NCI-H510A treated with DMSO at 0.1 percent for 48 hours (cell line): ENCODE measurements around the gene SESTD1.

ENCODE experiments used
- DNase-seq: peaks from one replicate; lab custom pipeline; 2025; lab: John Stamatoyannopoulos, UW

Gene SESTD1, protein sequence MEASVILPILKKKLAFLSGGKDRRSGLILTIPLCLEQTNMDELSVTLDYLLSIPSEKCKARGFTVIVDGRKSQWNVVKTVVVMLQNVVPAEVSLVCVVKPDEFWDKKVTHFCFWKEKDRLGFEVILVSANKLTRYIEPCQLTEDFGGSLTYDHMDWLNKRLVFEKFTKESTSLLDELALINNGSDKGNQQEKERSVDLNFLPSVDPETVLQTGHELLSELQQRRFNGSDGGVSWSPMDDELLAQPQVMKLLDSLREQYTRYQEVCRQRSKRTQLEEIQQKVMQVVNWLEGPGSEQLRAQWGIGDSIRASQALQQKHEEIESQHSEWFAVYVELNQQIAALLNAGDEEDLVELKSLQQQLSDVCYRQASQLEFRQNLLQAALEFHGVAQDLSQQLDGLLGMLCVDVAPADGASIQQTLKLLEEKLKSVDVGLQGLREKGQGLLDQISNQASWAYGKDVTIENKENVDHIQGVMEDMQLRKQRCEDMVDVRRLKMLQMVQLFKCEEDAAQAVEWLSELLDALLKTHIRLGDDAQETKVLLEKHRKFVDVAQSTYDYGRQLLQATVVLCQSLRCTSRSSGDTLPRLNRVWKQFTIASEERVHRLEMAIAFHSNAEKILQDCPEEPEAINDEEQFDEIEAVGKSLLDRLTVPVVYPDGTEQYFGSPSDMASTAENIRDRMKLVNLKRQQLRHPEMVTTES

DNA sequence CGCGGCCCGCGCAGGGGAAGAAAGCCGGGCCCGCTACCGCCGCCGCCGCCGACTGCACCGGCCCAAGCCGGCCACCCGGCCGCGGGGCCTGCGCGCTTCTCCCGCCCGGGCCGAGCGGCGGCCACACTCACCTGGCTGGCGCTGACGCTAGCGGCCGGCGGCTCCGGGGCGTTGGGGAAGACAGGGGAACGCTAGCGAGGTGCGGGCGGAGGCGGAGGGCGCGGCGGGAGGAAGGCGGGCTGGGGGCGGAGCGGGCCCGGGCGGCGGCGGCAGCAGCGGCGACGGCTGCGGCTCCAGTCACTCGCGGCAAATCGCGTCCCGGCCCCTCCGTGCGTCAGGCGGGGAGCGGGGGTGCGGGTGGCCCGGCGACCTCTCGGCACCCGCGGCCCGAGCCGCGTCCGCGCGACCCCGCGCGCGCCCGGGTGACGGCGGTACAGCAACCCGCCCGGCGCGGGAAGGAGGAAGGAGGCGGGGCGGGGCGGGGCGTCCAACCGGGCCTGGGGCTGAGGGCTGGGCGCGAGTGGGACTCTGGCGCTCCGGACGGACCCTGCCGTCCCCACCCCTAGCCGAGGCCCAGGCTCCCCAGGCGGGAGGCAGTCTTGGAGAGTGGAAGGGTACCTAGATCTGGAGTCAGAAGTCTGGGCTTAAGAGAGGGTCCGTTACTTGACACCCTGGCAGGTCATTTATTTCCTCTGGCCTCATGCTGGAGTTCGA lies at the start of gene SESTD1:
Gene SESTD1 (minus strand): TSS at position 465 of the 714 bp plus-strand sequence. CDS start 72,991 bp downstream, outside the sequence.
- peak; percentile 91 for DNase-seq

DNA sequence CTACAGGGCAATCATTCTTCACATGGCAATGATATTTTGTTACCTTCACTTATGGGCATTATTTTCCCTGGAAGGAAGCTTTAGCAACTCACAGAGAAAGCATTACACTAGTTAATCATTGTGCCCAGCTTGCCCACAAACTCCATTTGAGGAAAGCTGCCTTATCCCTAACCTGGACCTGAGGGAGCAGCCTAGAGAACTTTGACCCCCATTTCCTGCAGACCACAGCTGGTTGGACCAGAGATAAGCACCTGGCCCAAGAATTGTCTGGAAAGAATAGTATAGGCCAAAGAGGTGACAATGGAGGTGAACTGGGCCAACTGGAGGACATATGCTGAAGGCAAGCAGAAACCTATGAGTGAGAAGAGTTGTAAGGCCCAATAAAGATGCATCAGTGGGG lies 48.4 kb upstream of the SESTD1 start:
- DNase-seq = no peak

DNA sequence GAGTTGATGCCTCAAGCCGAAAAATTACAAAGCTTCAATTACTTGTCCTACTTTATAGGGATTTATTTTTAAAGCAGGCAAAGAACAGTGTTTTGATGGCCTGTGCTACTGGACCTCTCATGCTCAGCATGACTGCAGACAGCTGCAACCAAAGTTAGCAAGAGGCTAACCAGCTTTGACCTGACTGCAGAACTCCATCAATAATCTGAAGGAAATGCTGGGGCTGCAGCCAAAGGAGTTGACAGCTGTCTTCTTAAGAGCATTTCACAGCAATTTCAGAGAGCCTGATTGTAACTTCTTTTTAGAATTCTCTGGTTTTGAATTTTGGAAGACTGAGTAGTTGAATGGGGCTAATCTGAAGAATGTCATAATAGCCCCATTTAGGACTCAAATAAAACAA lies 46.5 kb upstream of the SESTD1 start:
- DNase-seq = no peak

DNA sequence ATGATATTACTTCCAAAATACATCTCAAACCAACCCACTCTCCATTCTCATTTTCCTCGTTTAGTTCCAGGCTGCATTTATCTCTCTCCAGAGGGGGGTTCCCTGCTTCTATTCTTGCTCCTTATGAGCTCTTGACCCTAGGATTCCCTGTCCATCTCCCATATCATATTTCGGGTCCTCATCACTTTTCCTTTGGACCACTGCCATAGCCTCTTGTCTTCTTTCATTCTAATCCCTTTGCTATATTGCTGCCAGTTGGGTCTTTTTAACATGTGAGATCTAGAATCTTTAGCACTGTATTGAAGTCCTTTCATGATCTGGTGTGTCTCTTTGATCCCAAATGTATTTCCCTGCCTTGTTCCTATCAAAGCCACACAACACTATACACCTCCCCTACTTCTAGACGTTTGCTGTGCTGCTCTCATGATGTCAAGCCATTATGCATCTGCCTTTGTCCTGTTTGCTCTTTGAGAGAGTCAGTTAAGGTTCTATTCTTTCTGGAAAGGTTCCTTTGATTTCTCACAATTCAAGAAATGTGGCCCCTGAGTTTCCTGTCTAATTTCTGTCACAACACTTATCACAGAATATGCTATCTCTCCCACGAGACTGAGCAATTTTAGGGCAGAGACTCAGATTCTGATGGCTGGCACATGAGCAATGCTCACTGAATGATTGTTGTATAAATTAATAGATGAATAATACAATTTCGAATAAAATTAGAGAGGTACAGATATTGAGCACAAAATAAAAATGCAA lies 43.2 kb upstream of the SESTD1 start:
- no peak for DNase-seq

DNA sequence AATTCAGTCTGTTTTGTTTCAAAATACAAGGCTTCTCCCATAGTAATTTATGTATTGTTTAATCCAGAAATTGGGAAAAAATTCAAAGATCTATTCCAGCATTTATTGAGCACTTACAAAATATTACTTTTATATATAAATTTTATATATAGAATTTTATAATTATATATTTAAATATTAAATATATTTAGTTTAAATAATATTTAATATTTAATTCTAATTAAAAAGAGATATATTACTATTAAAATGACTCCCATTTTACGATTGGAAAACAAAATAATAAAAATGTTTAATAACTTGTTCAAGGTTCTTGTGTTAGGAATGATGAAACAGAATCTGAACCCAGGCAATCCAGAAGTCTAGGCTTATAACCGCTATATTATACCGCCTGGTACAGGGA lies 40.5 kb upstream of the SESTD1 start:
- DNase-seq = no peak

DNA sequence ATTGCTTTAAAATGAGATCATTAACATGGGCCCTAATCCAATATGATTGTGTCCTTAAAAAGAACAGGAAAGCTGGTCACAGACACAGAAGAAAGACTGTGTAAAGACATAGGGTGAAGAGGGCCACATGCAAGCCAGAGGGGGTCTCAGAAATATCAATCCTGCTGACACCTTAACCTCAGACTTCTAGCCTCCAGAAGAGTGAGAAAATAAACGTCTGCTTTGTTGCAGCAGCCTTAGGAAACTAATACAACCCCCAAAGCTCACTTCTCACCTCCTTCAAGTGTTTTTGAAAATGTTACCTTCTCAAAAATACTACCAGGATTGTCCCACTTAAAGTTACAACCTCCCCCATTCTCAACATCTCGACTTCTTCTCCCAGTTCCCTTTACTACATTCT lies 39.8 kb upstream of the SESTD1 start:
- no peak for DNase-seq

DNA sequence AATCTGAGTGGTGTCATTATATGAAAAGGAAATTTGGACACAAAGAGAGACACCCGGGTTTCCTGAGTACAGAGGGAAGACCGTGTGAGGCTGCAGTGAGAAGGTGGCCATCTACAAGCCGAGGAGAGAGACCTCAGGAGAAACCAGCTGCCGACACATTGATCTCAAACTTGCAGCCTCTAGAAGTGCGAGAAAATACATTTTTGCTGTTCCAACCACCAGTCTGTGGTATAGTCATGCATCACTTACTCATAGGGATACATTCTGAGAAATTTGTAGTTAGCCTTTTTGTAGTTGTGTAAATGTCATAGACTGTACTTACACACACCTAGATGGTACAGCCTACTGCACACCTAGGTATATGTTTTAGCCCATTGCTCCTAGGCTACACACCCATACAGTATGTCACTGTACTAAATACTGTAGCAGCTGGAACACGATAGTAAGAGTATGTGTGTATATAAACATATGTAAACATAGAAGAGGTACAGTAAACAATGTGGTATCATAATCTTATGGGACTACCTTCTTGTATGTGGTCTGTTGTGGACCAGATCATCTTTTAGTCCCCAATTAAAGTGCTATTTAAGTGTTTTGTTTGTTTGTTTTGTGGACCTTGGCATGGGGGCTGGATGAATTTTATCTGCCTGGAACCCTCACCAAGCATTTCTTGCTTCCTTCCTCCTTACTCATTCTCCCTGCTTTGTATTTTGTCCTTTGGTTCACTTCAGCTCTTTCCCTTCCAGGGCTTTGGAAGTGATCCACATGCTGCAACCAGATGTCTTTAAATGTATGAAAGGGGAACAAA lies 38.3 kb upstream of the SESTD1 start:
- DNase-seq = peak; percentile 62

DNA sequence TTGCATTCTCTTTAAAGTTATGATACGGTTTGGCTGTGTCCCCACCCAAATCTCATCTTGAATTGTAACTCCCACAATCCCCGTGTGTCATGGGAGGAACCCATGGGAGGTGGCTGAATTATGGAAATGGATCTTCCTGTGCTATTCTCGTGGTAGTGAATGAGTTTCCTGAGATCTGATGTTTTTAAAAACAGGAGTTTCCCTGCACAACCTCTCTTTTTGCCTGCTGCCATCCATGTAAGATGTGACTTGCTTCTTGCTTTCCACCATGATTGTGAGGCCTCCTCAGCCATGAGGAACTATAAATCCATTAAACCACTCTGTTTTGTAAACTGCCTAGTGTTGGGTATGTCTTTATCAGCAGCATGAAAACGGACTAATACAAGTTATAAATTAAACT lies 37.5 kb upstream of the SESTD1 start:
- no peak for DNase-seq

DNA sequence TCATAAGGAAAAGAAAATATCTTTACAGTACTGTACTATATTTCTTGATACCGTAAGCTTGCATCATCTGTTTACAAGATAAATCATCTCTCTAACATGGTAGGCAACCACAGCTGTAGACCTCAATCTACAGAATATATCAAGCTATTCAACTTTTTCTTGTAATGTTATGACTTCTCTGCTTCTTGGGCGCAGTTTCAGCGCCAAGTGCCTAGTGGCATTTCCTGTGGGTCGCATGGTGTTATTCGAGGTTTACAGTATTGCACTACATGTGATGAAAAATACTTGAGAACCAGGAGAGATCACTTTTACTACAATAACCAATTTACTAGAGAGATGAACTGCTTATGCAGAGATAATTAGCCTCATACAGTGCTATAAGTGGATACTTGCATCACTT lies 34.0 kb upstream of the SESTD1 start:
- DNase-seq = peak; percentile 67

DNA sequence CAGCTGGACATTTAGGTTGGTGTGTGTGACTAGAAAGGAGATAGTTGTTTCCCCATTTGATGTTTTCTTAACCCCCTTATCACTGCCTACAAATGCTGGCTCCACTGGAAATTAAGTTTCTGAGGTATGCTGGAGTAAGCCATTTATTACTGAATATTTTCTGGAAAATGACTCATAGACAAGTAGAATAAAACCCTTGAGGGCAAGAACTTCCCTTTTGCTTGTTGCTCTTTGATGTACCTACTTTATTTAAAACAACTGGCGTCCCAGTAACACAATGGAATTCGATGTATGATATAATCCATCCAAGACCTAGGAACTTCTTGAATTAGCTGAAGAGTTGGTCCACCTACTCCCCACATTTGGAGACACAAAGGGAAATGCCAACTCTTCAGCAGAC lies 33.3 kb upstream of the SESTD1 start:
- DNase-seq = no peak

DNA sequence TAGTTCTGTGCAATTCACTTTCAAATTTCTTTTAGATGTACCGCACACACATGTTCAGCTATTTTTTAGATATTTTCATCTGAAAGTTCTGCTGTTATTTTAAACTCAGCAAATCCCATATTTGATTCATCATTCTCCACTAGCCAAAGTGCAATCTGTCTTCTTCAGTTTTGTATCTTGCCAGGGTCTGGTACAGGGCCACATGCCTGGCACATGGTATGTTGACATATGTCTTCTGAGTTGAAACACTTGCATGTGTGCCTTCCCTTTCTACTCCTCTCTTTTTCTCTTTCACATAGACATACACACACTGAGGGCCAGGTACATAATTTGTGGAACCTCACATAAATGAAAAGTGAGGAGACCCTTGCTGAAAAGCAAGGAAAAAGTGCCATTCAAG lies 25.7 kb upstream of the SESTD1 start:
- DNase-seq = no peak

DNA sequence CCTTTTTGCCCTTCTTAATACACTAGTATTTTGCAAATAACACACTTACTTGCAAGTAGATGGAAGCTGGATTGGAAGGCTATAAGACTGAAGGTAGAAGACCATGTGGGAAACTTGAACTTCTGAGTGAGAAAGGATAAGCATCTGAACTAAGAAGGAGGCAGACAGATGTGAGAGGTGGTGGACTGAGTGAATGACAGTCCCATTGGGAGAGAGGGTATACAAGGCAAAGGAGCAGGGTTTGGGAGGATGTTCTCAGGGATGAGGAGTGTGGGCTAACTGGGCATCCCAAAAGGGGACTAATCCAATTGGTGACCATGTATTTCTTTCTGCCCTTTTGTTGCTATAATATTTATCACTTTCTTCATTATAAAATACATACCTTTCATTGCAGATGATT lies 20.4 kb upstream of the SESTD1 start:
- DNase-seq = no peak

DNA sequence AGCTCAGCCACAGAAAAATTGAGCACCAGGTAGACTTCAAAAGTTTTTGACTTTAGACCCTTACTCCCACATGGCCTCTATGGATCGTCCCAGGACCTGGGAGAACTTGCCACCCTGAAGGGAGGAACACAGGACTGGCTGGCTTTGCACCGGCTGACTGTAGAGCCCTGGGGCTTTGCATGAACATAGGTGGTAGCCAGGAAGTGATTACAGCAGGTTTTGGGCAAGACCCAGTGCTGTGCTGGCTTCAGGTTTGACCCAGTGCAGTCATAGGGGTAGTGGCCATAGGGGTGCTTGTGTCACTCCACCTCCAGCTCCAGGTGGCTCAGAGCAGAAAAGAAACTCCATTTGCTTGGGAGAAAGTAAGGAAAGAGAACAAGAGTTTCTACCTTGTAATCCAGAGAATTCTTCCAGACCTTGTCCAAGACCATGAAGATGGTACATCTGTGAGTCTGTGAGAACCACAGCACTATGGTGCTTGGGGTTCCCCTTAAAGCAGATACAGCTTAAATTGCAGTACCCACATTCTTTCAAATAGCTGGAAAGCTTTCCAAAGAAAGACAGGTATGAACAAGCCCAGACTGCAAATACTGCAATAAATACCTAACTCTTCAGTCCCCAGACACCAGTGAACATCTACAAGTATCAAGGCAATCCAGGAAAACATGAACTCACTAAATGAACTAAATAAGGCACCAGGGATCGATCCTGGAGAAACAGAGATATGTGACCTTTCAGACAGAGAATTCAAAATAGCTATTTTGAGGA lies 13.0 kb upstream of the SESTD1 start:
- DNase-seq = no peak

DNA sequence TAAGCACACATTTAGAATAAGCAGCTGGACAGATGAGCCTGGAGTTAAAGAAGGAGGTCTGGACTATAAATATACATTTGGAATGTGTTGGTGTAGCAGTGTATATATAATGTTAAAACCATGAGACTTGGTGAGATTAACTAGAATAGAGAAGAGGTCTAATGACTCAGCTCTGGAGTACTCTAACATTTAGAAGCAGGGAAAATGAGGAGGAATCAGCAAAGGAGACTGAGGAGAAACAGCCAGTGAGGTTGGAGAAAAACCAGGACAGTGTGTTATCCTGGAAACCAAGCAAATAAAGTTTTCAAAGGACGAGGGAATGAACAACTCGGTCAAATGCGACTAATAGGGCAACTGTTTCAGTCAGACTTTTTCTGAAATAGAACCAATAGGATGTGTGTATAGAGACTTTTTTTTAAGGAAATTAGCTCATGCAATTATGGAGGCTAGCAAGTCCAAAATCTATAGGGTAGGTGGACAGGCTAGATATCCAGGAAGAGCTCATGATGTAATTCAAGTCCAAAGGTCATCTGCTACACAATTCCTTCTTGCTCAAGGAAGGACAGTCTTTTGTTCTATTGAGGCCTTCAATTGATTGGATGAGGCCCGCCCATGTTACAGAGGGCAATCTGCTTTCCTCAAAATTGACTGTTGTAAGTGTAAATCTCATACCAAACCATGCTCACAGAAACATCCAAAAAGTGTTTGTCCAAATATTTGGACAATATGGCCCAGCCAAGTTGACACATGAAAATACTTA lies 10.8 kb upstream of the SESTD1 start:
- no peak for DNase-seq

DNA sequence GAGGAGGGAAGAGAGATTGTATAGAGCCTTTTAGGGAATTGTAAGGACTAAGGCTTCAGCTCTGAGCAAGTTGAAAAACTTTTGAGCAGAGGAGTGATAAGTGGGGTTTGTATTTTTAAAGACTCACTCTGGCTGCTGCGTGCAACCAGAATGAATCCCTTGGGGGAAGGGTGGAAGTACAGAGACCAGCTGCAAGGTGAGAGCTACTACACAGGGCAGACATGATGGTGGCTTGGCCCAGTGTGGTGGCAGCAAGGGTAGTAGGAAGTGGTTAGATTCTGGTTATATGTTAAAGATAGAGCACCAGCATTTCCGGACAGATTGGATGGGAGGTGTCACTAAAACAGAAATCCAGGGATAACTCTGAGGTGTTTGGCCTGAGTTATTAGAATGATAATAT lies 10.1 kb upstream of the SESTD1 start:
- DNase-seq = peak; percentile 85

DNA sequence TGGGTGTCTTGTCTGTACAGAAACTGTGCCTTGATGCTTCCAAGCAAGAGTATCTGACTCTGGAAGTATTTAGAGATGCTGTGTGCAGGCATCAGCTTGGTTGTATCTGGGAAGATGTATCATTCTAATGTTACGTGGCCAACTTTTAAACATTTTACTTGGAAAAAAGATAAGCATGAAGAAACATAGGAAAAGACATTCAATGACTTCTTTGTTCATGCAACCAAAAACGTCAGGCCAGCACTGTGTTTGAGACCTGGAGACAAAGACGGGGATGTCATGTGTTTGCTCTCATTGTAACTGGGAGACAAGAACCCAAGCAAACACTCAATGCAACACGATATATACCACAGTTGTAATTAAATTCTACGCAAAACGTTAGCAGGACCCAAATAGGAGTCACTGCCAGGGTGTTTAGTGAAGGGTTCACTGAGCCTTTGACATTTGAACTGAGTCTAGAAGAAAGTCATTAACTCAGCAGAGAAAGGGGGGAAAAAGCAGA lies 8.9 kb upstream of the SESTD1 start:
- DNase-seq = peak; percentile 98

DNA sequence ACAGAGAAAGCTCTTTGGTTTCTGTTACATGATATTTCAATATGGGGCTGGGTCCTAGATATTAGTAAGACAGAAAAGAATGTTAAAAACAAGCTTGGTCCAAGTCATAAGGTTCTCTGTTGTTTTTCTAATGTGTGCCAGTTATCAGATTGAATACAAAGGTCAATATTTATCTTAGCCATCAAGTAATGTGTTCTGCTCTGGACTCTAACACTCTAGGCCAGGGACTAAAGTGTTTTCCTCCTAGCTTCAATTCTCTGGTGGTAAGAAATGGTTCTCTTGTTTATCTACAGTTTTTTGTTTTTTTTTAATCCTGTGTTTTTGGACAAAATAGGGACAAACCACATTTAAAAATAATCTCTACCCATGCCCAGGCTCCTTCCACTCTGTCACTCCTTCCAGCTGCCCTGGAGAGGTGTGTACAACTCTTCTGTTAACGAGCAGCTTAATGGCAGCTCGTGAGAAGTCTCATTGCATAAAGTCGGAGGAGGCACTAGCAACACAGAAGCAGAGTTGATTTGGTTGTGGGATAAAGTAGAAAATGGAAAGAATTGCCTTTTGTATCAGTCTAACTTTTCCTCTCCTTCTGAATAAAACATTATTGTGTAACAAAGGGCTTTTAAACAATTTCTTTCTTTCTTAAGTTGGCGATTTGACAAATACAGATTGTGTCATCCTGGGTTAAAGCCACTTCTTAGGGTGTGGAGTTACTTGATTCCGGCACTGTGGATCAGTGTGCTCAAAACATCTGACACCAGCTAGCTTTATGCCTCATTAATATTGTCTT lies 8.0 kb upstream of the SESTD1 start:
- DNase-seq = peak; percentile 98

DNA sequence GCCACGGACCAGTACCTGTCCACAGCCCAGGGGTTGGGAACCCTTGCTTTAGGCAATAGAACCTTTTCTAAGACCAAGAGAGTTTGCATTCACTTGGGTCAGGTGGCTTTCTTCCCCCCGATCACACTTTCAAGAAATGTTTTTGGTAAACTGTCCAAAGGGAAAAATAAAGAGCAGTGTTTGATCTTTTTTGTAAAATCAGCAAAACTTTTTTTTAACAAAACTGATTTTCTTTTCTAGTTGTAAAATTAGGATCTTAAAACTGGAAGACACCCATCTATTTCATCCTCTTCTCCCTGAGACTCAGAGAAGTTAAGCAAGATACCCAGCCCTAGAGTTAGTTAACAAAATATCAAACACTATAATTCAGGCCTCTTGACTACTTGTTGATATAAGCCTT lies 6.1 kb upstream of the SESTD1 start:
- no peak for DNase-seq
